Measurements from ENCODE around the gene CLEC2A.
A peak's percentile ranks its signal among the peaks of the same experiment; 100 is the strongest.
"Not testable (repeated sequence)": the region's sequence is repeated elsewhere in the genome, so short reads cannot be mapped to it uniquely, and the experiment has no call there.

The CLEC2A gene

DNA sequence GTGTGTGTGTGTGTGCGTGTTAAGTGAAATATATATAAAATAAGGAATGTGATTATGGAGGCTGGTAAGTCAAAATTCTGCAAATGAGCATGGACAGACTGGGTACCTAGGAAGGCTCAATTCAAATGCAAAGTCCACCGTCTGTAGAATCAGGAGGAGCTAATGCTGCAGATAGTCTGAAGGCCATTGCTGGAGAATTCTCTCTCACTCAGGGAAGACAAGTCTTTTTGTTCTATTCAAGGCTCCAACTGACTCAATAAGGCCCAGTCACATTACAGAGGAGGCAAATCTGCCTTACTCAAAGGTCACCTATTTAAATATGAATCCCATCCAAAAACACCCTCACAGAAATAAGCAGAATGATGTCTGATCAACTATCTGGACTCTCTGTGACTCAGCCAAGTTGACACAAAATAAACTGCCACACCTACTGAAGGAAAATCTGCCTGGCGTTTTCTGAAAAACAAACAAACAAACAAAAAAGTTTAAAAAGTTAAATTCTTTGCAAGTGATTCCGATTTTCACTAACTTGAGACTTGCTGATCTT lies 51.6 kb downstream of the CLEC2A start:
- DNase-seq, result no peak

DNA sequence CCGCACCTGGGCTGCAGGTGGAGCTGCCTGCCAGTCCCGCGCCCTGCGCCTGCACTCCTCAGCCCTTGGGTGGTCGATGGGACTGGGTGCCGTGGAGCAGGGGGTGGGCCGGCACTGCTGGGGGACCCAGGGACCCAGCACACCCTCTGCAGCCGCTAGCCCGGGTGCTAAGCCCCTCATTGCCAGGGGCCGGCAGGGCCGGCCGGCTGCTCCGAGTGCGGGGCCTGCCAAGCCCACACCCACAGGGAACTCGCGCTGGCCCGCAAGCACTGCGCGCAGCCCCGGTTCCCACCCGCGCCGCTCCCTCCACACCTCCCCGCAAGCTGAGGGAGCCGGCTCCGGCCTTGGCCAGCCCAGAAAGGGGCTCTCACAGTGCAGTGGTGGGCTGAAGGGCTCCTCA lies 56.0 kb downstream of the CLEC2A start:
- not testable (repeated sequence) for DNase-seq

DNA sequence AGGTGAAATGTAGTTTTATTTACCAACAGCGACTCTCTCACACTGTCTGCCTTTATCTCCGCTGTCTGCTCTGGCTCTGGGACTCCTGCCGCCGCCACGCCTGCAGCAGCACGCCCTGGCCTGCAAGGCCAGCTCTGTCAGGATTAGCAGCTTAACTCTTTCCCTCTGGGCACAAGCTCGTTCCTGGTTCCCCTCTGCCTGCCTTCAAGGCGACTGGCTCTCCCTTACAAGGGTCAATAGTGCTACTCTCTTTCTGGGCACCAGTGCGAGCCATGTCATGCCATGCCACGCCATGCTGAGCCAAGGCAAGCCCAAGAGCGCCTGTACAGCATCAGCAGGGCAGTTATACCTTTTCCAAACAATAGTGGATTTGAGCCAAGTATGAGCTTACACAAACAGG lies 59.4 kb downstream of the CLEC2A start:
- no peak for DNase-seq

DNA sequence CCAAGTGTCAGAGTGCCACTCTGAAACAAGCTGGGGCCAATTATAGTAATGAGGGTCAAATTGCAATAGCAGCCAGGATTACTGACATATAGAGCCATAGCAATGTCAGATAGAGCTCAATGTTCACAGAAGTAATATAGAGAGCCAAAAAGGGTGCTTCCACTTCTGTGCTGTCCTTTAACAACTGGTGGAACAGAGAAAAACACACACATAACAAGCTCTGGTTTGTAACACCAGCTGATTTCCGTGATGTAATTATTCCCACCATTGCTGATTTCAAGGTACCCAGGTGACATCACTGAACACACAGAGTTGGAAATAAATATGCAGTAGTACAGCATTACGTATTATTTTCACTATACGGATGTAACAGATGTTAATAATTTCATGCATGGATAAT lies 60.0 kb downstream of the CLEC2A start:
- no peak for DNase-seq

DNA sequence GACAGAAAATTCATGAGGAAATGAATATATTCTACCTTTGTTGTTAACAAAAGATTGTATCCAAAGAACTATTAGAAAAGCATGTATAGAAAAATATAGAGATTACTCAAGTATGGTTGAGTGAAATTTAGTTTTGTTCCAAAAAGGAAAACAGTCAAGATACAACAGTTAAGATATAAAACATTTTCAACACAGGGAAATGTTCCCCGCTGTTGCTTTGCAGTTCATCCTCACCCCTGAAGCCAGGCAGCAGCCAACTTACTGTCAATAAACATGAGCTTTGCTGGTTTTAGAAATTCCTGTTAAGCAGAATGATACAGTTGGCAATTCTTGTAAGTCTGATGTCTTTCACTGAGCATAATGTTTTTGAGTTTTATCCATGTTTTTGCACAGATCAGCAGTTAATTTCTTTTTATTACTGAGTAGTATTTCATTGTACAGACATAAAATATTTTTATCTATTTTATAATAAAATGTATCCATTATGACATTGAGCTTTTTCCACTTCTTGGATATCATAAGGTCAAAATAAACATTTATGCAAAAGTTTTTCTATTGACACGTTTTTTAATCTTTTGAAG lies 61.8 kb downstream of the CLEC2A start:
- DNase-seq, result peak in 1 of 5 experiments; percentile 23

DNA sequence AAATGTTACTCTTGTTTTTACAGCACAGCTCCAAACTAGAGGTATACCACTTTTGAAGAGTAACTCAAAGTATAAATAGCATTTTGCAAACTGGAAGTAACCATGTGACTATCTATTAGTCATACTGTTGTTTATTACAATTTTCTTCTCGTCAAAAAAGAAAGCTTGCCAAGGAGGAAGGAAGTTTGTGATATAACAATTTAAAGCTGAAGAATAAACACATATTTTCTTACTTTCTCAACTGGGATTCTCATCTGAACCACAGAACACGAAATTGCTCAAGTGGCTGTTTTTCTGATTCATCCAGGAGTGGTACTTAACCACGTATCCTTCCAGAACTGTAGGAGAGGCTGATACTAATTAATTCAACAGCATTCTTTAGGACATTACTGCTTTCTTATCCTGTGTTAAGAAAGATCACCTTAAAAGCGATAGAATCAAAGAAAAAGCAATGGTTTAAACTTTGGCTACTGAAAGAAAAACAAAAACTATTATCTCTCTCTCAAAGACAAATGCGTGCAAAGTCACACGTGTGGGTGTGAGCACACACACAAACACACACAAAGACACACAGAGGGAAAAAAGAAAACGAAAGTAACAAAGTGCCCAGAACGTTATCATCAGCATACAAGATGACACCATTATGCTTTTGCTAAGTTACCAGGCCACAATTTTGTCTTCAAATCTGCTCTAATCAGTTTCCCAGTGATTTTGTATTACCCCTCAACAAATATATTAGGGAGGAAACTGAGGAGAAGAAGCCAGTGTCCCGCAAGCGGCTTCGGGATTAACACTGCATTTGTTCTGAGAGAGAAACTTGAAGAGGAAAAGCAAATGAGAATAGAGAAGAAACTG lies 62.6 kb downstream of the CLEC2A start, which contains the start of gene CLEC2B:
Gene CLEC2B, minus strand, starts transcription at position 48 of the 855 bp plus-strand sequence.
- DNase-seq, result peak in 2 of 5 experiments; percentile 44 to 90

DNA sequence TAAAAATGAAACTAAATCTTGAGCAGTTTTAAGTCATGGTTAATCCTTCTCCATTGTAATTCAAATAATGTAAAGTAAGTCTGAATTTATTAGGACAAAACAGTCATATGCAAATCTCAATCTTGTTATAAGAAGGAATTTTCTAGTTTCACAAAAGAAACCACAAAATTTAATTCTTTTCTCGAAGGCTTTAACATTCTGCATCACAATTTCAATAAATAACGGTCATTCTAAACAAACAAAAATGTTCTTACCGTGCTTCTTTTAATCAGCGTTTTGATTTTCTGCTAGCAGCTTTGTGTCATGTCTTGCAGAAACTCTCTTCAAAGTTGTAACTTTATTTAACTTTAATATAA lies 63.2 kb downstream of the CLEC2A start:
- peak in 1 of 5 experiments; percentile 9 for DNase-seq

DNA sequence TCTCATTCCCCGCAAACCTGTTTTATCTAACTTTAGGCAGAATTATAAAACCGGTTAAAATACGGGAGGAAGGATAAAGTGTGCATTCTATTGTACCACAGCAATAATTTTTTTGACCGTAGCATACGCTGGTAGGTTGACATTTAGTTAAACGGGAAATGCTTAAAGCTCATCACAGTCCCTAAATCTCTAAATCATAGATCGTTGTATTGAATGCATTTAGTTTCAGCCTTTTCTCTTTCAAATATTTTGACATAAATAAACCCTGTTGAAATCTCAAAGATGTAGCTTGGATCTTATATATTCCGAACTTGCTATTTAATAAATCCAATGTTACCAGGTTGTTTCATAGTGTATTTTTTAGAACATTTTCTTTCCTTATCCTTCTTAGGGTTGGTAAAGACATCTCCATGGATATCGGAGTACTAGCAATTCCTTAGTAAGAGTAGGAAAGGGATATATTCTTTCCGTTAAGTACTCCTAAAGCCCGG lies 63.8 kb downstream of the CLEC2A start:
- peak in 1 of 5 experiments; percentile 55 for DNase-seq

DNA sequence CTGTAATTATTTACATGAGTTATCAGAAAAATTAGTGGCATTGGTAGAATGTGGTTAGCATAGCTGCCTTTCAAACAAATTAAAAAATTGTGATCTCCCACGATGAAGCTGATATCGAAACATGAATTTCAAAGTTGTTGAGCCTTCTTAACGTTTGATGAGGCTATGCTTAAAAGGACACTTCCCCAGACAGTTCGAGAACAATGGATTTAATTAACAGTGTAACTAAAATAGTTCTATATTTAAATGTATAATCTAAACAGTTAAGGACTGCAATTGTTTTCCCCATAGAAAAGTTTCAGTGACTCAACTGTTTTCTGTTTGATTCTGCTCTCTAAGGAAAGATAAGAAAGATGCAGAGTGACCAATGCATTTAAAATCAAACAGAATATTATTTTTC lies 64.6 kb downstream of the CLEC2A start:
- DNase-seq, result peak in 1 of 5 experiments; percentile 31

DNA sequence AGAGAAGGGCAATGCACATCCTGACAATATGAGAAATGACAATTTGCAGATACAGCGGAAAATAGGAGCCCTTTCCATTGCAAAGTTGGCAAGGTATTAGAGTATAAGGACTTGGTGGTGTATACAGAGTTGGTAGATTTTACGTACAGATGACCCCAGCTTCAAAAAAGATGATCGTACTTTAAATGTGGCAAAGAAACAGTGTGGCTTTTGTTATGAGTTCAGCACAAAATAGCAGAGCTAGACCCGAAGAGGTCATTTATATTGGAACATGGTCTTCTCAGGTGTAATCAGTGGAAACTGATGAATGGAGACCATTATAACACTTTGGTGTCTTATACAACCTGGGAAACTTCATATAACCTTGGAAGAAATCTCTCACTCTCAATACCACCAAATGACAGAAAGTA lies 65.3 kb downstream of the CLEC2A start:
- peak in 1 of 5 experiments; percentile 13 for DNase-seq

DNA sequence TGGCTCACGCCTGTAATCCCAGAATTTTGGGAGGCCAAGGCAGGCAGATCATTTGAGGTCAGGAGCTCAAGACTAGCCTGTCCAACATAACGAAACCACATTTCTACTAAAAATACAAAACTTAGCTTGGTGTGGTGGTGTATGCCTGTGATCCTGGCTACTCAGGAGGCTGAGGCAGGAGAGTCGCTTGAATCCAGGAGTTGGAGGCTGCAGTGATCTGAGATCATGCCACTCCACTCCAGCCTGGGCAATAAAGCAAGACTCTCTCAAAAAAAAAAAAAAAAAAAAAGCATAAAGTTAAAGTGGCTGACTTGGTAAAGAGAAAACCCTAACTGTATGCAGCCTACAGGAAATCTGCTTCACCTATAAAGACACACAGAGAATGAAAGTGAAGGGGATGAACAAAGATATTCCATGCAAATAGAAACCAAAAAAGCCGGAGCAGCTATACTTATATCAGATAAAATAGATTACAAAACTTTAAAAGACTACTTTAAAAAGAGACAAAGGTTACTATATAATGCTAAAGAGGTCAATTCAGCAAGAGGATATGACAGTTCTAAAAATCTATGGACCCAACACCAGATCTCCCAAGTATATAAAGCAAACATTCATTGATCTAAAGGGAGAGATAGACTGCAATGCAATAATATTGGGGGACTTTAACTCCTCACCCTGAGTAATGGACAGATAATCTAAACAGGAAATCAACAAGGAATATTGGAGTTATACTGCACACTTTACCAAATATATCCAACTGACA lies 67.1 kb downstream of the CLEC2A start:
- DNase-seq, result peak in 2 of 5 experiments; percentile 11 to 38

All from T-helper 2 cell (primary cell).